C4-2B (cell line): ENCODE data around the gene RASAL1.

Experiments used
- ZFX ChIP-seq: fragments of 450-650 bp; IDR thresholded peaks from 2 replicates; pipeline ENCODE4 v1.6.1; 2017
- TF ChIP-seq, protein P1 (sequence below): fragments of 450-650 bp; conservative IDR thresholded peaks from 2 replicates; pipeline ENCODE4 v1.5.1; 2017; ENCODE audit warnings: mild to moderate bottlenecking

DNA sequence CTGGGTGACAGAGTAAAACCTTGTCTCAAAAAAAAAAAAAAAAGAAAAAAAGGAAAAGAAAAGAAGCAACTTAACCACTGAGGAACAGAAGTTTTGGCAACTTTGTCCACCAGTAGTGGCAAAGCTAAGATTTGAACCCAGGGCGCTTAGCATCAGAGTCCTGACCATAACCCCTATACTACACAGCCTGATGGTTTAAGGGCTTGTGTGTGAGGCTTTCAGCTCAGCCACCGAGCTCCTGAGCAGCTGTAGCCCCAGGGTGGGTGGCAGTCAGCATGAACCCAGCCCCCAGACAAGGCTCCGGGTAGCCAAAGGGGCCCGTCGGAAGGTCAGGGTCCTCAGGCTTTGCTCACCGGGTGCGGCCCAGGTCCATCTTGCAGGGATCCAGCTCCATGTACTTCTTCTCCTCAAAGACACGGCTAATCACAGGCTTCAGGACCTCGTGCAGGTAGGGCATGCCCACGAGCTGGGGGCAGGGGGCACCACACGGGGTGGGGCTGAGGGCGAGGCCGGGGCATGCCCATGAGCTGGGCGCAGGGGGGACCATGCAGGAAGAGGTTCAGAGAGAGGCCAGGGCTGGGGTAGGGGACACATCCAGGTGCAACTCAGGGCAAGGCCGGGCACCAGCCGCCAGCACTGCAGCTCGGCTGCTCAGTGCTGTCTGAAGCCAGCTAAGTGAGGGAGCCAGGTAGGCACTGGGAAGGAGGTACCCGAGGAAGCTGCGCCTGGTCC is 20.9 kb downstream of the RASAL1 start:
- TF ChIP-seq, protein P1, sequence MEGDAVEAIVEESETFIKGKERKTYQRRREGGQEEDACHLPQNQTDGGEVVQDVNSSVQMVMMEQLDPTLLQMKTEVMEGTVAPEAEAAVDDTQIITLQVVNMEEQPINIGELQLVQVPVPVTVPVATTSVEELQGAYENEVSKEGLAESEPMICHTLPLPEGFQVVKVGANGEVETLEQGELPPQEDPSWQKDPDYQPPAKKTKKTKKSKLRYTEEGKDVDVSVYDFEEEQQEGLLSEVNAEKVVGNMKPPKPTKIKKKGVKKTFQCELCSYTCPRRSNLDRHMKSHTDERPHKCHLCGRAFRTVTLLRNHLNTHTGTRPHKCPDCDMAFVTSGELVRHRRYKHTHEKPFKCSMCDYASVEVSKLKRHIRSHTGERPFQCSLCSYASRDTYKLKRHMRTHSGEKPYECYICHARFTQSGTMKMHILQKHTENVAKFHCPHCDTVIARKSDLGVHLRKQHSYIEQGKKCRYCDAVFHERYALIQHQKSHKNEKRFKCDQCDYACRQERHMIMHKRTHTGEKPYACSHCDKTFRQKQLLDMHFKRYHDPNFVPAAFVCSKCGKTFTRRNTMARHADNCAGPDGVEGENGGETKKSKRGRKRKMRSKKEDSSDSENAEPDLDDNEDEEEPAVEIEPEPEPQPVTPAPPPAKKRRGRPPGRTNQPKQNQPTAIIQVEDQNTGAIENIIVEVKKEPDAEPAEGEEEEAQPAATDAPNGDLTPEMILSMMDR: no peak
- no peak for TF ChIP-seq ZFX
